Ascending aorta (tissue), 2 donors: ENCODE data around the gene ACTR1A. TPM values are rescaled to one million over a fixed set of nuclear protein-coding genes. Genes with fewer than 3 reads are reported as not detected.
A peak's percentile ranks its signal among the peaks of the same experiment; 100 is the strongest.

Experiments
- DNase-seq, 2 donors: peaks; one replicate each; pipeline ENCODE4 v3.0.0-alpha.2; 2019; ENCODE audit warnings: low spot score in 2 of 2
- H3K27ac ChIP-seq, 2 donors: fragments of 200-600 bp; sonication (generic); one replicate each; pipeline ENCODE4 v1.5.1; 2016 to 2017; ENCODE audit warnings: mild to moderate bottlenecking in 1 of 2
- H3K27me3 ChIP-seq: fragments of 200-600 bp; sonication (generic); one replicate; pipeline ENCODE4 v1.5.1; 2017
- H3K36me3 ChIP-seq, 2 donors: fragments of 200-600 bp; sonication (generic); one replicate each; pipeline ENCODE4 v1.5.1; 2016
- H3K4me1 ChIP-seq, 2 donors: fragments of 200-600 bp; sonication (generic); one replicate each; pipeline ENCODE4 v1.5.1; 2016 to 2017; ENCODE audit warnings: mild to moderate bottlenecking in 1 of 2
- H3K4me3 ChIP-seq, 2 donors: fragments of 200-600 bp; sonication (generic); one replicate each; pipeline ENCODE4 v1.5.1; 2016 to 2017; ENCODE audit warnings: mild to moderate bottlenecking in 1 of 2
- H3K9me3 ChIP-seq, 2 donors: fragments of 200-600 bp; sonication (generic); one replicate each; pipeline ENCODE4 v1.5.1; 2016
- CTCF ChIP-seq, 3 experiments: fragments of 200-600 bp in 2 of 3; fragments of 450-650 bp in 1 of 3; sonication (generic) in 2 of 3; IDR thresholded peaks; one replicate each; pipeline ENCODE4 v1.5.1; 2016 to 2019; ENCODE audit warnings: antibody characterized with exemption in 3 of 3, mild to moderate bottlenecking in 1 of 3, moderate library complexity in 1 of 3
- intact Hi-C: fragments of 100-400 bp; cut with DNase I; formaldehyde crosslinking; loops from one replicate; pipeline ENCODE4 v1.15.1; 2023
- total RNA-seq: library from RNA; depleted of rRNA; stranded (reverse); fragments of >200 nt; gene quantifications from one replicate; pipeline ENCODE4 v1.1.0, GENCODE V29; 2016

Gene ACTR1A
- total RNA-seq, 1 donor from 2014 or later: 200 TPM

GRCh38 chr10:102505462-102506115, 3.1 kb upstream of the ACTR1A start:
- peak overlapping the region; percentile 91 to 93 for H3K4me3 ChIP-seq

GRCh38 chr10:102504976-102505300, 2.4 kb upstream of the ACTR1A start:
- no peaks in the 10 kb centered on the region for H3K9me3 ChIP-seq
- H3K27ac ChIP-seq: peak overlapping the region; percentile 66 to 68
- intact Hi-C loops: loop anchor here (5.0 to 10.0 kb wide), 3 partner anchors 92 to 1150 kb away; partner anchors contain the start of genes BTRC and PITX3
- H3K27me3 ChIP-seq: no peaks in the 10 kb centered on the region
- no peak for DNase-seq
- peaks cover 3 to 9% of the 10 kb centered on the region in 2 donors for H3K36me3 ChIP-seq
- H3K4me3 ChIP-seq: peak overlapping the region; percentile 91 to 93
- TF ChIP-seq CTCF (IDR thresholded peaks at IDR 0.05): no peak
- peaks cover 9 to 14% of the 10 kb centered on the region in 2 donors for H3K4me1 ChIP-seq

More at GRCh38 chr10:102505462-102506115, 3.1 kb upstream of the ACTR1A start:
- no peak for DNase-seq
- no peaks in the 10 kb centered on the region for H3K9me3 ChIP-seq
- peaks cover 9 to 14% of the 10 kb centered on the region in 2 donors for H3K4me1 ChIP-seq
- no peak overlapping the region for H3K27ac ChIP-seq
- intact Hi-C loops: loop anchor here (10.0 kb wide), 1 partner anchor 1151 kb away; the partner anchor contains the start of gene BTRC
- no peak for TF ChIP-seq CTCF (IDR thresholded peaks at IDR 0.05)
- no peaks in the 10 kb centered on the region for H3K27me3 ChIP-seq
- H3K36me3 ChIP-seq: peaks cover 10 to 16% of the 10 kb centered on the region in 2 donors

- no peak for DNase-seq
- peaks cover 0 to 3% of the 10 kb centered on the region in 2 donors for H3K36me3 ChIP-seq
- TF ChIP-seq CTCF (IDR thresholded peaks at IDR 0.05): no peak
- H3K9me3 ChIP-seq: no peaks in the 10 kb centered on the region
- peak overlapping the region; percentile 91 to 93 for H3K4me3 ChIP-seq
- H3K4me1 ChIP-seq: peaks cover 9 to 14% of the 10 kb centered on the region in 2 donors
- peak overlapping the region; percentile 66 to 68 for H3K27ac ChIP-seq
- no peaks in the 10 kb centered on the region for H3K27me3 ChIP-seq
- intact Hi-C loops: loop anchor here (5.0 to 10.0 kb wide), 3 partner anchors 93 to 1150 kb away; partner anchors contain the start of genes BTRC and PITX3
Observed at GRCh38 chr10:102504179-102504975, 1.9 kb upstream of the ACTR1A start.

GRCh38 chr10:102503264-102504178, 1.0 kb upstream of the ACTR1A start, which contains the start of gene SUFU:
Gene SUFU, plus strand, starts transcription at chr10:102503972. Its CDS starts 181 bp downstream, at chr10:102504153.
- Histone ChIP-seq H3K27ac (peak within 1 kb of the TSS; percentile 66 to 94), H3K4me3 (peak within 1 kb of the TSS; percentile 93 to 100), H3K4me1 (peaks cover 9 to 15% of the 10 kb centered on the region in 2 donors), H3K36me3 (no peaks in the 10 kb centered on the region), H3K27me3 (no peaks in the 10 kb centered on the region), H3K9me3 (no peaks in the 10 kb centered on the region)
- intact Hi-C loops: loop anchor here (1.0 to 10.0 kb wide), 8 partner anchors 53 to 1149 kb away; partner anchors contain the start of genes ARL3, BTRC, C10orf95 and ELOVL3
- DNase-seq: peak; percentile 96 to 99
- peak; percentile 83 to 93 (median 87) for TF ChIP-seq CTCF (IDR thresholded peaks at IDR 0.05)

GRCh38 chr10:102502029-102502336, 529 bp downstream of the ACTR1A start:
- H3K4me3 ChIP-seq: peak overlapping the region; percentile 93 to 100
- H3K27ac ChIP-seq: peak overlapping the region; percentile 88 to 94
- no peak for TF ChIP-seq CTCF (IDR thresholded peaks at IDR 0.05)
- no peaks in the 10 kb centered on the region for H3K9me3 ChIP-seq
- H3K27me3 ChIP-seq: no peaks in the 10 kb centered on the region
- DNase-seq: peak; percentile 99 to 100
- intact Hi-C loops: loop anchor here (1.0 to 10.0 kb wide), 11 partner anchors 41 to 1147 kb away; partner anchors contain the start of genes ARL3, BTRC, C10orf95 and CUEDC2
- no peaks in the 10 kb centered on the region for H3K36me3 ChIP-seq
- H3K4me1 ChIP-seq: peaks cover 9 to 22% of the 10 kb centered on the region in 2 donors
